ENCODE measurements around the gene ATRNL1.

DNA sequence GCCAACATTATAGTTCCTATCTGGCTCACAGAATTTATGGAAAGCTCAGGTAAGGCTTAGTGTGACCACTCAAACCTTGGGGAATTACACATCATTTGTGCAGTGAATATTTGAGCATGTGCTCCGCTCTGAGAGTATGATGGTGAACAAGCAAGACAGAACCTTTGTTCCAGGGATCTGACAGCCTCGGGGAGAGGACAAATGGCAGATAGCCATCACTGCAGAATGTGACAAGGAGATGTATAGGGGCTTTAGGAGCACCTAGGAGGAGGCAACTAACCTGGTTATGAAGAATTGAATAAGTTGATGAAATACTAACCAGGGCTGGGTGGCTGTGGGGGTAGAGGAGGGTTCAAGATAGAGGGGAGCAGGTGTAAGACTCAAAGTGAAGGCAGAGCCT is 889.4 kb downstream of the ATRNL1 start:
- TF ChIP-seq SP1 (IDR thresholded peaks at IDR 0.05) = no peak
- TF ChIP-seq, protein P1, sequence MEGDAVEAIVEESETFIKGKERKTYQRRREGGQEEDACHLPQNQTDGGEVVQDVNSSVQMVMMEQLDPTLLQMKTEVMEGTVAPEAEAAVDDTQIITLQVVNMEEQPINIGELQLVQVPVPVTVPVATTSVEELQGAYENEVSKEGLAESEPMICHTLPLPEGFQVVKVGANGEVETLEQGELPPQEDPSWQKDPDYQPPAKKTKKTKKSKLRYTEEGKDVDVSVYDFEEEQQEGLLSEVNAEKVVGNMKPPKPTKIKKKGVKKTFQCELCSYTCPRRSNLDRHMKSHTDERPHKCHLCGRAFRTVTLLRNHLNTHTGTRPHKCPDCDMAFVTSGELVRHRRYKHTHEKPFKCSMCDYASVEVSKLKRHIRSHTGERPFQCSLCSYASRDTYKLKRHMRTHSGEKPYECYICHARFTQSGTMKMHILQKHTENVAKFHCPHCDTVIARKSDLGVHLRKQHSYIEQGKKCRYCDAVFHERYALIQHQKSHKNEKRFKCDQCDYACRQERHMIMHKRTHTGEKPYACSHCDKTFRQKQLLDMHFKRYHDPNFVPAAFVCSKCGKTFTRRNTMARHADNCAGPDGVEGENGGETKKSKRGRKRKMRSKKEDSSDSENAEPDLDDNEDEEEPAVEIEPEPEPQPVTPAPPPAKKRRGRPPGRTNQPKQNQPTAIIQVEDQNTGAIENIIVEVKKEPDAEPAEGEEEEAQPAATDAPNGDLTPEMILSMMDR (IDR thresholded peaks at IDR 0.05; ENCODE audit: low read depth, low read length, missing input control) = no peak
- TF ChIP-seq RAD21 (IDR thresholded peaks at IDR 0.05) = no peak
- TF ChIP-seq TAF1 (conservative IDR thresholded peaks at IDR 0.05) = no peak
- no peak for TF ChIP-seq YY1 (IDR thresholded peaks at IDR 0.05)
- TF ChIP-seq, protein P2, sequence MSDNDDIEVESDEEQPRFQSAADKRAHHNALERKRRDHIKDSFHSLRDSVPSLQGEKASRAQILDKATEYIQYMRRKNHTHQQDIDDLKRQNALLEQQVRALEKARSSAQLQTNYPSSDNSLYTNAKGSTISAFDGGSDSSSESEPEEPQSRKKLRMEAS (IDR thresholded peaks at IDR 0.05) = no peak
- TF ChIP-seq, protein P3, sequence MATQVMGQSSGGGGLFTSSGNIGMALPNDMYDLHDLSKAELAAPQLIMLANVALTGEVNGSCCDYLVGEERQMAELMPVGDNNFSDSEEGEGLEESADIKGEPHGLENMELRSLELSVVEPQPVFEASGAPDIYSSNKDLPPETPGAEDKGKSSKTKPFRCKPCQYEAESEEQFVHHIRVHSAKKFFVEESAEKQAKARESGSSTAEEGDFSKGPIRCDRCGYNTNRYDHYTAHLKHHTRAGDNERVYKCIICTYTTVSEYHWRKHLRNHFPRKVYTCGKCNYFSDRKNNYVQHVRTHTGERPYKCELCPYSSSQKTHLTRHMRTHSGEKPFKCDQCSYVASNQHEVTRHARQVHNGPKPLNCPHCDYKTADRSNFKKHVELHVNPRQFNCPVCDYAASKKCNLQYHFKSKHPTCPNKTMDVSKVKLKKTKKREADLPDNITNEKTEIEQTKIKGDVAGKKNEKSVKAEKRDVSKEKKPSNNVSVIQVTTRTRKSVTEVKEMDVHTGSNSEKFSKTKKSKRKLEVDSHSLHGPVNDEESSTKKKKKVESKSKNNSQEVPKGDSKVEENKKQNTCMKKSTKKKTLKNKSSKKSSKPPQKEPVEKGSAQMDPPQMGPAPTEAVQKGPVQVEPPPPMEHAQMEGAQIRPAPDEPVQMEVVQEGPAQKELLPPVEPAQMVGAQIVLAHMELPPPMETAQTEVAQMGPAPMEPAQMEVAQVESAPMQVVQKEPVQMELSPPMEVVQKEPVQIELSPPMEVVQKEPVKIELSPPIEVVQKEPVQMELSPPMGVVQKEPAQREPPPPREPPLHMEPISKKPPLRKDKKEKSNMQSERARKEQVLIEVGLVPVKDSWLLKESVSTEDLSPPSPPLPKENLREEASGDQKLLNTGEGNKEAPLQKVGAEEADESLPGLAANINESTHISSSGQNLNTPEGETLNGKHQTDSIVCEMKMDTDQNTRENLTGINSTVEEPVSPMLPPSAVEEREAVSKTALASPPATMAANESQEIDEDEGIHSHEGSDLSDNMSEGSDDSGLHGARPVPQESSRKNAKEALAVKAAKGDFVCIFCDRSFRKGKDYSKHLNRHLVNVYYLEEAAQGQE (IDR thresholded peaks at IDR 0.05) = no peak
- no peak for TF ChIP-seq RXRA (IDR thresholded peaks at IDR 0.05)
- no peak for TF ChIP-seq GABPA (IDR thresholded peaks at IDR 0.05 in 1 of 2, conservative IDR thresholded peaks at IDR 0.05 in 1 of 2)

Measured in liver (tissue), 3 donors.